ENCODE measurements around the gene PHF12.

PHF12 gene

DNA sequence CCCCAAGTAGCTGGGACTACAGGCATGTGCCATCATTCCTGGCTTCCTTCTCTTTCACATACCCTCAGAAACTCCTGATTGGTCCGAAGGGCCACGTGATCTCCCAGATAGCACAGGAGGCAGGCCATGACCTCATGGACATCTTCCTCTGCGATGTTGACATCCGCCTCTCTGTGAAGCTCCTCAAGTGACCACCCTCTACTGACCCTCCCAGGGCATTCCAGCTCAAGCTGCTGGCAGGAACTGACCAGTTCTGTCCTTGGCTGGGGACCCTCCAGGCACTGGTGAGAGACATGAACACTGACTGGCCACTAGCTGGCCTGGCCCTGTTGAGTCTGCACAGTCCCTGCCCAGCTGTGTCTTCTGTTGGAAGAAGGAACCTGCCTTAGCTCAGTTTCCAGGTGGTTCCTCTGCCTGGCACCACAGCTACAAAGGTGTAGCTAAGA lies 90.9 kb downstream of the PHF12 start:
- no peak for DNase-seq (ENCODE audit: low read depth in 2 of 2)

DNA sequence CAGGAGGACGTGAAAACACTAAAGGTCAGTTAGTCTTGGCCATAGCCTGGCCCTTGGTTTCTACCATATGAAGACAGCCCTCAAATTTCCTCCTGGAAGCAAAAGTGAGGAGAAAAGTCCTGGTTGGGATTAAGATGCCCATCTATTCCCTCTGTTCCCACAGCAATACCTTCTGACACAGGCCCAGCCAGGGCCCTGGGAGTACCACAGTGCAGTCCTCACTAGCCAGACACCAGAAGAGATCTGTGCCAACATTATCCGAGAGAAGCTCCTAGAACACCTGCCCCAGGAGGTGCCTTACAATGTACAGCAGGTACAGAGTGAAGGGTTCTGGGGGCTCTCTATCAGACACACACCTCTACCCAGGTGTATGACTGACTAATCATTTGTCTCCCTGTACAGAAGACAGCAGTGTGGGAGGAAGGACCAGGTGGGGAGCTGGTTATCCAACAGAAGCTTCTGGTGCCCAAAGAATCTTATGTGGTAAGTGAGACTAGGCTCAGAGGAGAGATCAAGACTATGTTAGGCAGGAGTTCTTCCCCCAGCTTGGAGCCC lies 92.4 kb downstream of the PHF12 start:
- DNase-seq (ENCODE audit: low read depth in 2 of 2): no peak

DNA sequence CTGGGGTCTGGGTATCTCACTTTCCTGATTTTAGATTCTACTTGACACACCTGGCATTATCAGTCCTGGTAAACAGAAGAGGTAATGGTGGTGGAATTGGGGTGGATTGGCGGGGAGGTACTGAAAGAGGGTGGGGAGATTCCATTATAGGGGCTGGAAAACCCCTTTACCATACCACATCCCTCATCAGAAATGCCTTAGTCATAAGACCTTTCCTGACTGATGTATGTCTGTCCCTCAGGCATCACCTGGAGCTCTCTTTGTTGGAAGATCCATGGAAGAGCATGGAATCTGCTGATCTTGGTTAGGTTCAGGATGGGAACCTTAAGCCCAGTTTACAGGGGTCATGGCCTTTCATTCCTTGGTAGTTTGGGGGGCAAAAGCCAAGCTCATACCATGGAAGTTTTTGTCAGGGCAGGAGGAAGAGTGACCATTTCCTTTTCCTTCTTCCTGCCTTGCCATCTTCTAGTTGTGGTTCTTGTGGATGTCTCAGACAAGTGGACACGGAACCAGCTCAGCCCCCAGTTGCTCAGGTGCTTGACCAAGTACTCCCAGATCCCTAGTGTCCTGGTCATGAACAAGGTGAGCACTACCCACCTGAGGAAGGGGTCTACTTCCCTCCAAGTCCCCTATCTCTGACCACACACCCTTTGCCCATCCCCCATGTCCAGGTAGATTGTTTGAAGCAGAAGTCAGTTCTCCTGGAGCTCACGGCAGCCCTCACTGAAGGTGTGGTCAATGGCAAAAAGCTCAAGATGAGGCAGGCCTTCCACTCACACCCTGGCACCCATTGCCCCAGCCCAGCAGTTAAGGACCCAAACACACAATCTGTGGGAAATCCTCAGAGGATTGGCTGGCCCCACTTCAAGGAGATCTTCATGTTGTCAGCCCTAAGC lies 93.2 kb downstream of the PHF12 start:
- DNase-seq (ENCODE audit: low read depth in 2 of 2): no peak

GRCh38 chr17:28856028-28856574 lies 95.2 kb downstream of the PHF12 start:
- DNase-seq (ENCODE audit: low read depth in 2 of 2): no peak

GRCh38 chr17:28855336-28855679 lies 96.0 kb downstream of the PHF12 start:
- no peak for DNase-seq (ENCODE audit: low read depth in 2 of 2)
